GM15510 (cell line): Measurements from ENCODE around the gene GRB7.

Experiments used
- POLR2A ChIP-seq: IDR thresholded peaks from 3 replicates; pipeline ENCODE4 v1.6.1; 2011; ENCODE audit warnings: borderline replicate concordance; ENCODE audit not compliant: insufficient read length; ENCODE audit errors: extremely low read depth

Gene GRB7

GRCh38 chr17:39737760-39738567 is at the start of gene GRB7:
Gene GRB7 (plus strand): TSS chr17:39737938. CDS start chr17:39742302, 4,364 bp downstream.
- no peak for TF ChIP-seq POLR2A

GRCh38 chr17:39688475-39688835 is 49.3 kb upstream of the GRB7 start:
- no peak for TF ChIP-seq POLR2A

- TF ChIP-seq POLR2A: no peak
Measured at GRCh38 chr17:39688945-39689344, 48.8 kb upstream of the GRB7 start.

GRCh38 chr17:39694593-39694992 is 43.1 kb upstream of the GRB7 start:
- no peak for TF ChIP-seq POLR2A

DNA sequence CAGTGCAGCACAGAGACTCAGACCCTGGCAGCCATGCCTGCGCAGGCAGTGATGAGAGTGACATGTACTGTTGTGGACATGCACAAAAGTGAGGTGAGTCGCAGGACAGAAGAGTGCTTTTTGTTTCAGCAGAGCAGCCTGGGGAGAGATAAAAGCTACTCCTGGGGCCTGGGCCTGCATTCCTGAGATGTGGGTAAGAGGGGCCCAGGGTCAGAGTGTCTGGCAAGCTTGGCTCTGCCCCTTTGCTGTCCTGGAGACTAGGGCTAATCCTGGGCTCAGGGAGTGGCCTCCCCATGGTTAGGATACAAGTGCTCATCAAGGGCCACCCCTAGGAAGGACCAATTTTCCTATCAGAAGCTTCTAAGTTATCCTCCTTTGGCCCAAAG is 42.7 kb upstream of the GRB7 start:
- no peak for TF ChIP-seq POLR2A

- TF ChIP-seq POLR2A: no peak
Measured at GRCh38 chr17:39696731-39697130, 41.0 kb upstream of the GRB7 start.

DNA sequence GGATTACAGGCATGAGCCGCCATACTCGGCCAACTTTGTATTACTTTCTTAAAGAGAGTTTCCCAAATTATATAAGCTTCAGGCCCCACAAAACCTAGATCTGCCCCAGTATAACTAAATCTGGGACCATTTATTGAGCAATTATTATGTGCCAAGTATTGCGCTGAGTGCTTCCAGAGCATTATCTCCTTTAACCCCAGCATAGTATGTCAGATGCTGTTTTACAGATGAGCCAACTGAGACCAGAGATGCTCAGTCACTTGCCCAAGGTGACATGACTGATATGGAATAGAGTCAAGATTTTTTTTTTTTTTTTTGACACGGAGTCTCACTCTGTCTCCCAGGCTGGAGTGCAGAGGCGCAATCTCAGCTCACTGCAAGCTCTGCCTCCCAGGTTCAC is 39.8 kb upstream of the GRB7 start:
- no peak for TF ChIP-seq POLR2A

GRCh38 chr17:39699818-39700147 is 38.0 kb upstream of the GRB7 start, which contains the start of gene ERBB2:
Gene ERBB2 (plus strand): TSS chr17:39700064. CDS start chr17:39700239, 175 bp downstream.
- no peak for TF ChIP-seq POLR2A

GRCh38 chr17:39700148-39700987 is 37.4 kb upstream of the GRB7 start:
- TF ChIP-seq POLR2A: no peak

DNA sequence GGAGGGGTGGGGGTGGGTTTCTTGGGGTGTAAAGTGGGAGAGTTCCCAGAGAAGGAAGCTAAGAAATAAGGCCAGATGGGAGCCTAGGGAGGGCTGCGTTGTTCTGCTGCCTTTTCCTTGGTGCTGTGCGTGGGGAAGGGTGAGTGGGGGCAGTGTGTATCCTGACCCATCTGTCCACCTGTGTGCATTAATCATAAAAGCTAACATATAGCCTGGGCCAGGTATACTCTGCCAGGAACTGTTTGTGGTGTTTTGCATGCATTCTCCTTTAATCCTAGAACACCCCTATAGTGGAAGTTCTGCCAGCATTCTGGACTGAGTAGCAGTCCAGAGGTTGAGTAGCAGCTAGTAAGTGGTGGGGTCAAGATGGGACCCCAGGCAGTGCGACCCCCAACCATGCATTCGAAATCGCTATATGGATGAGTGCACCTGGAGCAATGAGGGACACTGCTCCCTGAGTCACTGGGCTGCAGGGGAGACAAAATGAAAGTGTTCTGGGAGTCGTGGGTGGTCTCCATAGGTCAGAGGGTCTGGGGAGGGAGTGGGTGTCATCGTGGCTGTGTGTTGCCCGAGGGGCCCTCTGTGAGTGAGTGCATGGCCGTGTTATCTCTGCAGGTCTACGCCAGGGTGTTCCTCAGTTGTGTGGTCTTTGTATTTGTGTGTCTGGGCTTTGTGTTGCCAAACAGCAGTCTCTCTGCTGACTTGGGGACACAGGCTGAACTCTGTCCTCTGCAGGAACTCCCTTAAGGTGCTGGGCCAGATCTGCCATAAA is 36.5 kb upstream of the GRB7 start:
- TF ChIP-seq POLR2A: no peak

GRCh38 chr17:39701784-39702422 is 35.8 kb upstream of the GRB7 start:
- no peak for TF ChIP-seq POLR2A

DNA sequence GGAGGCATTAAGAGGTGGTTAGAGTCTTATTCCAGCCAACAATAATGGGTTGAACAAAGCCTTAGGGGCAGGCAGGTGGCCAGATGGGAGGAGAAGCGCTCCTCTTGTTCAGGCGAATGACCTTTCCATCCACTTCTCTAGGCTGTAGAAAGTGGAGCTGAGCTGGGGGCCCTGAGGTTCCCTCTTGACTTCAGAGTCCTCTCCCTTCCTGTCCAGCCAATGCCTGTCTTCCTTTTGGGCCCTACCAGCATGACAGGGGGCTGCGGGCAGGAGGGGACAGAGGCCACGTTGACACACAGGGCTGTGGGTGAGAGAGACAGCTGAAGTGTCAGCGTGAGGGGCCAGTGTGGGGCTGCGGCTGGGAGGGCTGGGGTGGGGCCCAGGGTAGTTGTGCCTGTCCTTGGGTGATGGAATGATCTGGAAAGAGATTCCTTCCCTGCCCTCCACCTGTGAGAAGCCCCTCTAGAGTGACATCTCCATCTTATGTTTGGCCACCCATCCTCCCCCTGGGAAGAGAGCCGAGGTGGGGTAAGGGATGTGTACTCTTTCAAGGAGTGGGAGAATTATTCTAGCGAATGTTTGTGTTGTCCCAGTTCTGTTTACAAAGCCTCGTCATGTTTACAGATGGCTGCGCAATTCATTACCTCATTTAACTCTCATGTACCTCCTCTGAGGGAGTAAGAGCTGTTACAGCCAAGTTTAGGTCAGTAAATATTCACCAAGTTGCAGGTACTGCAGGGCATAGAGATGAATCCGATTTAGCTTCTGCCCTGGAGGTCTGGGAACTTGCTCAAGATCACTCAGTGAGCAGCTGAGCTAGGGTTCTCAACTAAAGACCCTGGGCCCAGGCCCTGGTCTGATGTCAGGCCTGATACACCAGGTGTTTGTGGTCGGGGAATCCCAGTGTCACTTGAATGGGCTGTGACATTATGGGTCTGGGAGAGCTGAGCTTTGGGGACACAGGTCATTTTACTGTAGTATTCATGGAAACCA is 34.5 kb upstream of the GRB7 start:
- no peak for TF ChIP-seq POLR2A

- TF ChIP-seq POLR2A: no peak
Measured at GRCh38 chr17:39703913-39704312, 33.8 kb upstream of the GRB7 start.
